ENCODE data around the gene TOPBP1. TPM values are rescaled to one million over a fixed set of nuclear protein-coding genes. Genes with fewer than 3 reads are reported as not detected.

TOPBP1 gene
- total and polyA plus RNA-seq, 2 of the 4 experiments (the other 2 are of a cell fraction), result 19.5 to 50.5 TPM

DNA sequence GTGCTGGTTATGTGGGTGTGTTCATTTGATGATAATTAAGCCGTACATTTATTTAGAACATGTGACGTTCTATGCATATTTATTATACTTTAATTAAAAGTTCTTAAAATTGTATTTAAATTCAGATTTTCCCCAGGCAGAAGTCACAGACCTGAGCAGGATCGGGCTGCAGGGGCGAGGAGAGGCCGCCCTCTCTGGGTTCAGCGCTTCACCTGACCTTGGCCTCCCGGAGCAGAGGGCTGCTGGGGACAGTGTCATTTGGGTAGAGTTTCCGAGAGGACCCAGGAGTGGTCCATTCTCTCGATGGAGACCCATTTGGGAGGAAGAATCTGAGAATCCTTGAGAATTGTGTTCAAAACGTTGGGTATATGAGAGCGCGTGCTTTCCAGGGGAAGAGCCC is 12.0 kb upstream of the TOPBP1 start:
- CTCF ChIA-PET, result no interaction called here
- in situ Hi-C loops (cut with MboI; ENCODE audit: low sequenced_read_pairs), result no loop called here

More for the DNA sequence above, 12.0 kb upstream of the TOPBP1 start:
- no peak for TF ChIP-seq NFE2L2 (IDR thresholded peaks at IDR 0.05; ENCODE audit: low read depth, low read length)
- no peak for TF ChIP-seq BHLHE40 (IDR thresholded peaks at IDR 0.05; ENCODE audit: low read depth, low read length)
- no peak for TF ChIP-seq MAZ (IDR thresholded peaks at IDR 0.05; ENCODE audit: borderline replicate concordance, low read depth, low read length)
- no peak for TF ChIP-seq SMC3 (IDR thresholded peaks at IDR 0.05; ENCODE audit: low read depth, low read length)
- BruUV-seq (replicated peaks), result no TSS peak
- no peak overlapping the region for H3K9ac ChIP-seq (ENCODE audit: low read depth, low read length)
- ATAC-seq (ENCODE audit: low read depth) (no peak), DNase-seq (no peak)
- no peak overlapping the region for H3K27ac ChIP-seq (ENCODE audit: insufficient read depth, low read length)
- 43% methylated on average over 3 of the region's 12 CpGs; no CpG with 5 or more reads in 1 of the 2 experiments for WGBS, 2 experiments (ENCODE audit: extremely low coverage in 2 of 2, insufficient read length in 1 of 2)
- H2BK120ac ChIP-seq (ENCODE audit: low read depth, low read length), result no peak overlapping the region
- dilution Hi-C loops (cut with HindIII; ENCODE audit: low sequenced_read_pairs, unreplicated experiment) (no loop called here), intact Hi-C loops (cut with micrococcal nuclease) (no loop called here)
- H3K4me3 ChIP-seq (ENCODE audit: insufficient read depth, low read depth, low read length), result no peak overlapping the region
- H3K18ac ChIP-seq (ENCODE audit: low read depth, low read length), result no peak overlapping the region
- no peak overlapping the region for H2BK15ac ChIP-seq (ENCODE audit: low read depth, low read length)
- H3K9me3 ChIP-seq (ENCODE audit: control insufficient read depth, insufficient read depth, low read length), result no peaks in the 10 kb centered on the region
- no peak overlapping the region for H3K56ac ChIP-seq (ENCODE audit: extremely low read depth, insufficient read depth, low read length)
- no peak overlapping the region for H2AFZ ChIP-seq (replicated peaks; ENCODE audit: low read length, poor library complexity)
- no peak overlapping the region for H3K4me2 ChIP-seq (ENCODE audit: low read depth, low read length)
- no peak overlapping the region for H2BK5ac ChIP-seq (ENCODE audit: low read depth, low read length, poor library complexity, severe bottlenecking)
- no peak overlapping the region for H2BK20ac ChIP-seq (ENCODE audit: low read depth, low read length)
- no peak overlapping the region for H3K23ac ChIP-seq (ENCODE audit: low read depth, low read length)
- peaks cover 34% of the 10 kb centered on the region for H3K27me3 ChIP-seq (ENCODE audit: control insufficient read depth, insufficient read depth, low read length)
- H3K4ac ChIP-seq (ENCODE audit: low read depth, low read length), result no peak overlapping the region
- no peaks in the 10 kb centered on the region for H3K9me1 ChIP-seq (ENCODE audit: insufficient read depth, low read length)
- POLR2A ChIA-PET (ENCODE audit: unreplicated experiment), result no interaction called here
- no peak overlapping the region for H4K91ac ChIP-seq (ENCODE audit: insufficient read depth, low read depth, low read length)
- H4K8ac ChIP-seq (ENCODE audit: low read depth in 2 of 2, low read length in 2 of 2), result no peak overlapping the region
- H3K14ac ChIP-seq (replicated peaks; ENCODE audit: low read depth, low read length), result no peak overlapping the region
- H2AK5ac ChIP-seq (ENCODE audit: low read depth, low read length), result no peak overlapping the region
- no peaks in the 10 kb centered on the region; the same call in 1 of the 2 replicates for H3K4me1 ChIP-seq (ENCODE audit: control insufficient read depth, insufficient read depth, low read length)
- H4K5ac ChIP-seq (ENCODE audit: low read depth, low read length), result no peak overlapping the region
- no peak overlapping the region for H2AK9ac ChIP-seq (replicated peaks; ENCODE audit: low read depth, low read length, poor library complexity)
- H3K79me1 ChIP-seq (ENCODE audit: low read depth in 1 of 2, low read length in 2 of 2), result no peaks in the 10 kb centered on the region
- H3K36me3 ChIP-seq (ENCODE audit: control insufficient read depth, insufficient read depth, low read length), result no peaks in the 10 kb centered on the region
- H4K20me1 ChIP-seq (ENCODE audit: insufficient read depth, low read length), result no peaks in the 10 kb centered on the region
